Right atrium auricular region (tissue), 2 donors: ENCODE data around the gene KCNH2. TPM values are rescaled to one million over a fixed set of nuclear protein-coding genes. Genes with fewer than 3 reads are reported as not detected.

Source experiments
- DNase-seq: peaks from one replicate; pipeline ENCODE4 v3.0.0-alpha.2; 2019; ENCODE audit warnings: low spot score
- H3K27ac ChIP-seq, 2 donors: fragments of 200-600 bp; sonication (generic); 1 replicate in 1 of 2; 2 replicates in 1 of 2; pipeline ENCODE4 v1.5.1; 2016 to 2019
- H3K27me3 ChIP-seq, 2 donors: fragments of 200-600 bp; sonication (generic); one replicate each; pipeline versions ENCODE4 v1.5.1 to v1.6.0; 2017 to 2019
- H3K36me3 ChIP-seq: fragments of 200-600 bp; sonication (generic); one replicate; pipeline ENCODE4 v1.5.1; 2016
- H3K4me1 ChIP-seq, 2 donors: fragments of 200-600 bp; sonication (generic); one replicate each; pipeline versions ENCODE4 v1.5.1 to v1.6.0; 2017 to 2019
- H3K4me3 ChIP-seq, 2 donors: fragments of 200-600 bp; sonication (generic); 1 replicate in 1 of 2; 2 replicates in 1 of 2; pipeline ENCODE4 v1.5.1; 2017 to 2019; ENCODE audit warnings: mild to moderate bottlenecking in 1 of 2, moderate library complexity in 1 of 2
- H3K9me3 ChIP-seq, 2 donors: fragments of 200-600 bp; sonication (generic); one replicate each; pipeline ENCODE4 v1.5.1; 2019
- total RNA-seq, 2 donors: library from RNA; depleted of rRNA; stranded (reverse); fragments of >200 nt; gene quantifications; one replicate each; pipeline ENCODE4 v1.1.0, GENCODE V29; 2016
- TF ChIP-seq, protein P1 (sequence below), 2 donors: fragments of 200-600 bp; sonication (generic); IDR thresholded peaks; one replicate each; pipeline ENCODE4 v1.5.1; 2019; ENCODE audit warnings: antibody characterized with exemption in 2 of 2

KCNH2 gene
- total RNA-seq, 2 donors from 2014 or later = 119 to 128 TPM

DNA sequence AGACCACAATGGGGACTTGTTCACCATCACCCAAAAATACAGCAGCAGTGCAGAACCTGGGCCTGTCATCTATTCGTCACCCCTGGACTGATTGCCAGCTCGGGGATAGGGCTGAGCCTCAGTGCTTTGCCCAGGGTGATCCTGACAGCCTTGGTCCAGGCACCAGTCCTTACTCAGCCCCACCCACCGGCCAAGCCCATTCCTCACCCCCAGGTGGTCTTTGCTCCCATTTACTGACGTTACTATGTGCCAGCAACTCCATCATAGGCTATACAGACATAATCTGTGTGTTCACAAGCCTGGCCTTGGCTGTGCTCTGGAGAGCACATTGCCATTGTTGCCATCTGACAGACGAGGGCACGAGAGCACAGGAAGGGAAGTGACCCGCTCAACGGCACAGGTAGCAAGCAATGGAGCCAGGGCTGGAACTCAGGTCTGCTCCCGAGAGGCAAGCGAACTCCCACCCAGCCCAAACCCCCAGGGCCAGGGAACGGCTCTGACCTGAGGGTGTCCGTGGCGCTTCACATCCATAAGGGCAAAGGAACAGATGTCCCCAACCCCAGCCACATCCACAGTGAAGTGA is 39.3 kb upstream of the KCNH2 start:
- TF ChIP-seq, protein P1, sequence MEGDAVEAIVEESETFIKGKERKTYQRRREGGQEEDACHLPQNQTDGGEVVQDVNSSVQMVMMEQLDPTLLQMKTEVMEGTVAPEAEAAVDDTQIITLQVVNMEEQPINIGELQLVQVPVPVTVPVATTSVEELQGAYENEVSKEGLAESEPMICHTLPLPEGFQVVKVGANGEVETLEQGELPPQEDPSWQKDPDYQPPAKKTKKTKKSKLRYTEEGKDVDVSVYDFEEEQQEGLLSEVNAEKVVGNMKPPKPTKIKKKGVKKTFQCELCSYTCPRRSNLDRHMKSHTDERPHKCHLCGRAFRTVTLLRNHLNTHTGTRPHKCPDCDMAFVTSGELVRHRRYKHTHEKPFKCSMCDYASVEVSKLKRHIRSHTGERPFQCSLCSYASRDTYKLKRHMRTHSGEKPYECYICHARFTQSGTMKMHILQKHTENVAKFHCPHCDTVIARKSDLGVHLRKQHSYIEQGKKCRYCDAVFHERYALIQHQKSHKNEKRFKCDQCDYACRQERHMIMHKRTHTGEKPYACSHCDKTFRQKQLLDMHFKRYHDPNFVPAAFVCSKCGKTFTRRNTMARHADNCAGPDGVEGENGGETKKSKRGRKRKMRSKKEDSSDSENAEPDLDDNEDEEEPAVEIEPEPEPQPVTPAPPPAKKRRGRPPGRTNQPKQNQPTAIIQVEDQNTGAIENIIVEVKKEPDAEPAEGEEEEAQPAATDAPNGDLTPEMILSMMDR (IDR thresholded peaks at IDR 0.05) = no peak
- no peaks in the 10 kb centered on the region for H3K27me3 ChIP-seq
- H3K4me1 ChIP-seq = peaks cover 0 to 35% of the 10 kb centered on the region in 2 donors
- peak overlapping the region in 1 of 2 donors; percentile 26 for H3K4me3 ChIP-seq
- H3K27ac ChIP-seq = no peak overlapping the region
- DNase-seq = no peak
- no peaks in the 10 kb centered on the region for H3K9me3 ChIP-seq
- no peaks in the 10 kb centered on the region for H3K36me3 ChIP-seq

DNA sequence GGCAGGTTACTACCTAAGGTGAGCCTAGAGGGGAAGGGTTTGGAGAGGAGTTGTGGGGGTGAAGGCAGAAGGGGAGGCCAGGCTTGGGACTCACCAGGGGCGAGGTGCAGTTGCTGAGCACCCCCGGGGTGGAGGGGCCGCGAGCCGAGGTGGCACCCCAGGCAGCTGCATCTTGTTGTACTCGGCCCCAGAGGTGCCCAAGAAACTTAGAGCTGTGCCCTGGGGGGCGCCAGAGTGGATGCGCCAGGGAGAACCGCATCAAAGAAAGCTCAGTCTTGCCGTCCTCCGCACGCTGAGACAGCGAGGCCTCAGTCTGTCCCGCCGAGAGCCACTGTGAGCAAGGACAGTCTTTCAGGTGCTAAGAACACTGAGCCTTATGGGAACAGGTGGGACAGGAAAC is 38.8 kb upstream of the KCNH2 start:
- no peak for DNase-seq
- H3K27me3 ChIP-seq = no peaks in the 10 kb centered on the region
- TF ChIP-seq, protein P1 (IDR thresholded peaks at IDR 0.05) = no peak
- no peaks in the 10 kb centered on the region for H3K9me3 ChIP-seq
- H3K4me3 ChIP-seq = no peak overlapping the region
- H3K36me3 ChIP-seq = no peaks in the 10 kb centered on the region
- no peak overlapping the region for H3K27ac ChIP-seq
- H3K4me1 ChIP-seq = peaks cover 0 to 35% of the 10 kb centered on the region in 2 donors

DNA sequence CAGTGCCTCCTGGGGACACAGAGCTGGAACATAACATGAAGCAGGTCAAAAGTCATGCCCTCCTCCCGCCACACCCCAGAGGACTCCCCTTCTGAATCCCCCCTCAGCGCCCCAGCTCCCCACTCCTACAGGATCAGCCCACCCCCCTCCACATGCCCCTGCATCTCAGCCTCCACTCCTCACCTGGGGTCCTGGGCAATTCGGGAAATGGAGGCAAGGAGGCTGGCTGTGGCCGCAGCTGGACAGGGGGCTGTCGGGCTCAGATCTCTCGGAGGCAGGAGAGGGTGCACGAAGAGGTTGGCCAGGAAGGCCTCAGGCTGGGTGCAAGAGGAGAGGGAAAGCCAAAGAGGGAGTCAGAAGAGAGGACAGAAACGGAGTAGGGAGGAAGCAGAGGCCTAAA is 38.4 kb upstream of the KCNH2 start:
- Histone ChIP-seq H3K9me3 (no peaks in the 10 kb centered on the region), H3K27me3 (no peaks in the 10 kb centered on the region), H3K4me1 (peaks cover 0 to 35% of the 10 kb centered on the region in 2 donors), H3K36me3 (no peaks in the 10 kb centered on the region), H3K4me3 (no peak overlapping the region), H3K27ac (no peak overlapping the region)
- DNase-seq = no peak
- TF ChIP-seq, protein P1 (IDR thresholded peaks at IDR 0.05) = no peak

DNA sequence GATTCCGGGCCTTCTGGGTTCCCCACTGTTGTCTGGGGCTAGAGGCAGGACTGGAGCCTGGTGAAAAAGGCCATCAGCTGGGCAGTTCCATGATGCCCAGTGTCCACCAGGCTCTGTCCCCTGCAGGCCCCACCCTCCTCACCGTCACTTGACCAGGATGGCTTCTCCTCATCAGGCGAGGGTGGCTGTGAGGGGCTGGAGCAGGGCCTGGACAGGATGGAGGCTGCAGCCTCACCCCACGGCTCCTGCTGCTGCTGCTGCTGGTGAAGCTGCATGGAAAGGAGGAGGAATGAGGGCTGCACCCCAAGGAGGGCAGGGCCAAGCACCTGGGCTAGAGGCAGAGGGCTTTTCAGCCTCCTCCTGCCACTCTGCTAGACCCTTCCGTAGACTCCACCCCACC is 37.8 kb upstream of the KCNH2 start:
- H3K9me3 ChIP-seq = no peaks in the 10 kb centered on the region
- H3K4me3 ChIP-seq = no peak overlapping the region
- TF ChIP-seq, protein P1 (IDR thresholded peaks at IDR 0.05) = no peak
- H3K27me3 ChIP-seq = no peaks in the 10 kb centered on the region
- DNase-seq = no peak
- H3K27ac ChIP-seq = no peak overlapping the region
- H3K4me1 ChIP-seq = peaks cover 0 to 37% of the 10 kb centered on the region in 2 donors
- no peaks in the 10 kb centered on the region for H3K36me3 ChIP-seq

DNA sequence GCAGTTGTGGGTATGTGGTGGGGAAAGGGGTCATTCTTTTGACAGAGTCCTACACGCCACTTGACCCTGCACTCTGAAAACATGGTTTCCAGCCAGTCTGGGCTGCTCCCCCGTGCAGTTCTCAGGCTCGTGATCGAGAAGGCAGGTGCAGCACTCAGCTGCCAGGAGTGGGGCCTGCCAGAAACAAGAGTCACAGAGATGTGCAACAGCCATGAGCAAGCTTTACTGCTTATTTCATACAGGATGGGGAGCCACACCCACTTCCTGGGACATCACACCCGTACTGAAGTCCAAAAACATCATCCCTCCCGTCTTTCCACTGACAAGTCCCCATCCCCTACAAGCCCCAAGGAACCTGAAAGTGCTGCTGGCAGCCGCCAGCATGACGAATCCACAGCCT is 36.8 kb upstream of the KCNH2 start:
- H3K9me3 ChIP-seq = no peaks in the 10 kb centered on the region
- TF ChIP-seq, protein P1 (IDR thresholded peaks at IDR 0.05) = no peak
- H3K27ac ChIP-seq = no peak overlapping the region
- H3K36me3 ChIP-seq = no peaks in the 10 kb centered on the region
- no peak for DNase-seq
- no peaks in the 10 kb centered on the region for H3K27me3 ChIP-seq
- H3K4me1 ChIP-seq = peaks cover 0 to 46% of the 10 kb centered on the region in 2 donors
- H3K4me3 ChIP-seq = no peak overlapping the region
